Measurements from ENCODE around the gene BTBD8. TPM values are rescaled to one million over a fixed set of nuclear protein-coding genes. Genes with fewer than 3 reads are reported as not detected.

BTBD8 gene
- polyA plus RNA-seq, 1 of the 3 experiments (the other 2 are of a cell fraction), result 0.62 TPM

- TF ChIP-seq RFX5 (IDR thresholded peaks at IDR 0.05; ENCODE audit: low read length) (no peak), RXRA (IDR thresholded peaks at IDR 0.05; ENCODE audit: borderline replicate concordance, low read depth) (no peak), ZBTB33 (IDR thresholded peaks at IDR 0.05; ENCODE audit: borderline replicate concordance, low read depth) (no peak), POLR2AphosphoS5 (IDR thresholded peaks at IDR 0.05; ENCODE audit: low read depth, low read length) (no peak), NFIC (IDR thresholded peaks at IDR 0.05; ENCODE audit: borderline replicate concordance) (no peak), RCOR1 (IDR thresholded peaks at IDR 0.05; ENCODE audit: low read length) (no peak)
Measured at GRCh38 chr1:92191726-92192125, 111.6 kb downstream of the BTBD8 start (continued).

GRCh38 chr1:92192246-92192645 lies 112.1 kb downstream of the BTBD8 start:
- H3K4me1 ChIP-seq (ENCODE audit: control insufficient read depth in 1 of 2, insufficient read depth in 2 of 2, low read depth in 1 of 2, low read length in 1 of 2), result peaks cover 0 to 4% of the 10 kb centered on the region in 2 experiments; a peak in 1 of 4 replicates
- no peaks in the 10 kb centered on the region for H3K9me3 ChIP-seq
- peaks cover 3% of the 10 kb centered on the region for H3F3A ChIP-seq (replicated peaks; ENCODE audit: insufficient read depth)
- no peak overlapping the region for H2AFZ ChIP-seq (ENCODE audit: low read depth)
- no peaks in the 10 kb centered on the region for H4K20me1 ChIP-seq (ENCODE audit: insufficient read depth)
- DNase-seq, result no peak
- H3K79me2 ChIP-seq (ENCODE audit: insufficient read depth), result no peaks in the 10 kb centered on the region
- ChIA-PET POLR2A (no interaction called here), CTCF (interaction anchor here (0.9 to 1.2 kb wide), 2 partner anchors 11 to 99 kb away, joined by 3 read pairs; no protein-coding TSS in a partner anchor)
- H3K9me2 ChIP-seq, result no peaks in the 10 kb centered on the region
- no peaks in the 10 kb centered on the region for H3K36me3 ChIP-seq (replicated peaks in 1 of 2; ENCODE audit: control insufficient read depth in 1 of 2, insufficient read depth in 2 of 2, low read length in 1 of 2)
- no peaks in the 10 kb centered on the region for H3K27me3 ChIP-seq (ENCODE audit: insufficient read depth)
- H3K9ac ChIP-seq, result no peak overlapping the region
- 95% methylated on average over 9 of the region's 9 CpGs for WGBS (ENCODE audit: low lambda C conversion rate)
- H3K4me3 ChIP-seq (ENCODE audit: low read depth in 2 of 2, low read length in 1 of 2), result no peak overlapping the region
- no peak overlapping the region for H3K4me2 ChIP-seq
- no peak for TF ChIP-seq CTCF (IDR thresholded peaks at IDR 0.05)
- TF ChIP-seq FOSL2 (IDR thresholded peaks at IDR 0.05; ENCODE audit: borderline replicate concordance, low read depth), result no peak
- no peak for TF ChIP-seq TCF12 (IDR thresholded peaks at IDR 0.05)
- TF ChIP-seq GABPA (IDR thresholded peaks at IDR 0.05; ENCODE audit: low read depth), result no peak
- TF ChIP-seq FOXJ3 (CRISPR knock-in tag; IDR thresholded peaks at IDR 0.05), result no peak
- TF ChIP-seq TAF1 (IDR thresholded peaks at IDR 0.05; ENCODE audit: borderline replicate concordance, low read depth, low read length), result no peak
- TF ChIP-seq ELF1 (IDR thresholded peaks at IDR 0.05), result no peak
- no peak for TF ChIP-seq USF1 (IDR thresholded peaks at IDR 0.05; ENCODE audit: borderline replicate concordance, low read depth)
- no peak for TF ChIP-seq FOXM1 (IDR thresholded peaks at IDR 0.05; ENCODE audit: low read depth)
- TF ChIP-seq EP300 (IDR thresholded peaks at IDR 0.05; ENCODE audit: borderline replicate concordance in 1 of 2, low read depth in 1 of 2, low read length in 1 of 2), result no peak
- no peak for TF ChIP-seq MXI1 (IDR thresholded peaks at IDR 0.05; ENCODE audit: low read depth, low read length)
- TF ChIP-seq RXRA (IDR thresholded peaks at IDR 0.05; ENCODE audit: borderline replicate concordance, low read depth), result no peak
- no peak for TF ChIP-seq JUND (IDR thresholded peaks at IDR 0.05)
- no peak for TF ChIP-seq SMC3 (IDR thresholded peaks at IDR 0.05; ENCODE audit: low read depth, low read length)
- TF ChIP-seq PBX3 (IDR thresholded peaks at IDR 0.05), result no peak
- no peak for TF ChIP-seq EZH2phosphoT487 (IDR thresholded peaks at IDR 0.05; ENCODE audit: borderline replicate concordance, low read depth)
- no peak for TF ChIP-seq MAX (IDR thresholded peaks at IDR 0.05; ENCODE audit: low read depth)
- TF ChIP-seq IRF3 (IDR thresholded peaks at IDR 0.05; ENCODE audit: low read depth, low read length), result no peak
- TF ChIP-seq RFX5 (IDR thresholded peaks at IDR 0.05; ENCODE audit: low read length), result no peak
- TF ChIP-seq ZBTB33 (IDR thresholded peaks at IDR 0.05; ENCODE audit: borderline replicate concordance, low read depth), result no peak
- no peak overlapping the region for H3K27ac ChIP-seq (ENCODE audit: low read depth in 2 of 2, low read length in 1 of 2)

Data from SK-N-SH (cell line).